Neural crest cell (in vitro differentiated cells): ENCODE results near the gene PCYT1B. TPM values are rescaled to one million over a fixed set of nuclear protein-coding genes. Genes with fewer than 3 reads are reported as not detected.

ENCODE experiments used
- DNase-seq: peaks from one replicate; pipeline ENCODE4 v3.0.0; 2021; ENCODE audit warnings: low read depth, mixed read lengths, low spot score
- H3K27ac Mint-ChIP-seq: one replicate; pipeline ENCODE4 v1.8.0; 2021; ENCODE audit warnings: mild to moderate bottlenecking, mixed read lengths; ENCODE audit not compliant: unreplicated experiment
- H3K27me3 Mint-ChIP-seq: 2 replicates; pipeline ENCODE4 v1.8.0; 2021; ENCODE audit warnings: low read depth, mild to moderate bottlenecking, mixed read lengths
- H3K36me3 Mint-ChIP-seq: 2 replicates; pipeline ENCODE4 v1.8.0; 2021; ENCODE audit warnings: low read depth, mild to moderate bottlenecking, mixed read lengths
- H3K4me1 Mint-ChIP-seq: 2 replicates; pipeline ENCODE4 v1.8.0; 2021; ENCODE audit warnings: mixed read lengths
- H3K4me3 Mint-ChIP-seq: one replicate; pipeline ENCODE4 v1.8.0; 2021; ENCODE audit warnings: mild to moderate bottlenecking, mixed read lengths
- H3K9me3 Mint-ChIP-seq: 2 replicates; pipeline ENCODE4 v1.8.0; 2021; ENCODE audit warnings: mixed read lengths
- CTCF ChIP-seq: fragments of 200-600 bp; sonication (generic); conservative IDR thresholded peaks from 2 replicates; pipeline ENCODE4 v1.5.0; 2021; ENCODE audit warnings: antibody characterized with exemption, mild to moderate bottlenecking
- total RNA-seq: library from RNA; stranded (reverse); gene quantifications from 2 replicates; pipeline ENCODE4 v1.2.1, GENCODE V29; 2021

Gene PCYT1B
- total RNA-seq, 1 donor from 2014 or later: 32.3 TPM

- Mint-ChIP-seq H3K4me3 (no peak overlapping the region), H3K27ac (peak overlapping the region; percentile 7), H3K9me3 (no peaks in the 10 kb centered on the region), H3K36me3 (no peaks in the 10 kb centered on the region), H3K27me3 (no peaks in the 10 kb centered on the region), H3K4me1 (peaks cover 26% of the 10 kb centered on the region)
- TF ChIP-seq CTCF: no peak
- no peak for DNase-seq
Measured at GRCh38 chrX:24668111-24668510, 21.0 kb upstream of the PCYT1B start.

DNA sequence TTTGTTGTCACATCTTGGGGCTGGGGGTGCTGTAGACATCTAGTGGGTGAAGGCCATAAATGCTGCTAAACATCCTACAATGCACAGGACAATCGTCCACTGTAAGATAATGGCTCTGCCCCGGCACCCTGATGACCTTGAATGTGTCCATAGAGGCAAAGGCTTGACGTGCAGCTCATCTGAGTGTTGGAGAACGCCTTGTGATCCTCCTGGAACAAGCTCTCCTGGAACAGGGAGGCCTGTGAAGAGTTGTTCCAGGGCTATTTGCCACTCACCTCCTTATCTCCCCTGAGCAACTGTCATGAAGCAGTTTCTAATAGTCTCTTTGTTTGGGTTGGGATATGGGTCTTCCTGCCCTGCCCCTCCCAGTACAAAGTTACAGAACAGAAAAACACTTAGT, 15.2 kb upstream of the PCYT1B start:
- Mint-ChIP-seq H3K27ac (no peak overlapping the region), H3K4me1 (peaks cover 21% of the 10 kb centered on the region), H3K9me3 (no peaks in the 10 kb centered on the region), H3K27me3 (no peaks in the 10 kb centered on the region), H3K4me3 (no peak overlapping the region), H3K36me3 (no peaks in the 10 kb centered on the region)
- no peak for TF ChIP-seq CTCF
- no peak for DNase-seq

DNA sequence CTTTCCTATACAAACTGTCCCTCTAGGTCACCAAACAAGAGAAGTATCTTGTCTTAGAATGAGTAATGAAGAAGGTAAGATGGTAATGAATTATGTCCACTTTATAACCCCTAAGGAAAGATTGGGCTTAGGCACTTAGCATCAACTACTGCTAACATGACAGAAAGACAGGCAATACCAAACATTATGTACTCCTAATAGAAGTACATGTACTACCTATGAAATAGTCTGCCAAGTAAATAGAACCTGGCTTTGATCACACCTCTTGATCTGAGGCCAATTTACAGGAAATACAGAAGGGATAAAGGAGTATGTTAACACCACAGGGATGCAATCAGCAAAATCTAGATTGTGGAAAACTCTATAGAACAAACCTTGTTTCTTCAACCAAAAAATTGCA, 14.1 kb upstream of the PCYT1B start:
- no peaks in the 10 kb centered on the region for H3K36me3 Mint-ChIP-seq
- H3K9me3 Mint-ChIP-seq: no peaks in the 10 kb centered on the region
- no peak for TF ChIP-seq CTCF
- no peak overlapping the region for H3K4me3 Mint-ChIP-seq
- no peak overlapping the region for H3K27ac Mint-ChIP-seq
- peaks cover 24% of the 10 kb centered on the region for H3K4me1 Mint-ChIP-seq
- no peak for DNase-seq
- H3K27me3 Mint-ChIP-seq: no peaks in the 10 kb centered on the region

DNA sequence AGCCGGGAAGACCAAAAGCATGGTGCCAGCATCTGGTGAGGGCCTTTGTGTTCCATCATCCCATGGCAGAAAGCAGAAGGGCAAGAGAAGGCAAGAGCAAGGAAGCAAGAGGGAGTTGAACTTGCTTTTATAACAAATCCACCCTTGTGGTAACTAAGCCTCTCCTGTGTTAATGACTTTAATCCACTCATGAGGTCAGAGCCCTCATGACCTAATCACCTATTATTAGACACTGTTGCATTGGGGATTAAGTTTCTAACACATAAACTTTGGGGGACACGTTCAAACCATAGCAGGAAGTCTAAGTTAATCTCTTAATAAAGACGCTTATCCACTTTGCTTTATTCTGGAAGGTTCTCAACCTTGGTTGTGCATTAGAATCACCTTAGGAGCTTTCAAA, 12.5 kb upstream of the PCYT1B start:
- Mint-ChIP-seq H3K27ac (no peak overlapping the region), H3K27me3 (no peaks in the 10 kb centered on the region), H3K36me3 (no peaks in the 10 kb centered on the region), H3K9me3 (no peaks in the 10 kb centered on the region), H3K4me3 (no peak overlapping the region), H3K4me1 (peaks cover 24% of the 10 kb centered on the region)
- TF ChIP-seq CTCF: no peak
- no peak for DNase-seq

- Mint-ChIP-seq H3K36me3 (no peaks in the 10 kb centered on the region), H3K4me1 (peaks cover 24% of the 10 kb centered on the region), H3K9me3 (no peaks in the 10 kb centered on the region), H3K27ac (no peak overlapping the region), H3K4me3 (no peak overlapping the region), H3K27me3 (no peaks in the 10 kb centered on the region)
- no peak for TF ChIP-seq CTCF
- DNase-seq: no peak
Measured at GRCh38 chrX:24659106-24659505, 12.0 kb upstream of the PCYT1B start.

GRCh38 chrX:24658421-24658820, 11.3 kb upstream of the PCYT1B start:
- no peaks in the 10 kb centered on the region for H3K9me3 Mint-ChIP-seq
- peaks cover 24% of the 10 kb centered on the region for H3K4me1 Mint-ChIP-seq
- no peak overlapping the region for H3K4me3 Mint-ChIP-seq
- H3K27me3 Mint-ChIP-seq: no peaks in the 10 kb centered on the region
- no peaks in the 10 kb centered on the region for H3K36me3 Mint-ChIP-seq
- no peak for DNase-seq
- no peak for TF ChIP-seq CTCF
- H3K27ac Mint-ChIP-seq: peak overlapping the region; percentile 3
